Measurements from ENCODE around the gene NAPEPLD. TPM values are rescaled to one million over a fixed set of nuclear protein-coding genes. Genes with fewer than 3 reads are reported as not detected.
A peak's percentile ranks its signal among the peaks of the same experiment; 100 is the strongest.

The NAPEPLD gene
- total RNA-seq, 2 experiments from 2014 or later: 13.5 to 15.4 TPM

DNA sequence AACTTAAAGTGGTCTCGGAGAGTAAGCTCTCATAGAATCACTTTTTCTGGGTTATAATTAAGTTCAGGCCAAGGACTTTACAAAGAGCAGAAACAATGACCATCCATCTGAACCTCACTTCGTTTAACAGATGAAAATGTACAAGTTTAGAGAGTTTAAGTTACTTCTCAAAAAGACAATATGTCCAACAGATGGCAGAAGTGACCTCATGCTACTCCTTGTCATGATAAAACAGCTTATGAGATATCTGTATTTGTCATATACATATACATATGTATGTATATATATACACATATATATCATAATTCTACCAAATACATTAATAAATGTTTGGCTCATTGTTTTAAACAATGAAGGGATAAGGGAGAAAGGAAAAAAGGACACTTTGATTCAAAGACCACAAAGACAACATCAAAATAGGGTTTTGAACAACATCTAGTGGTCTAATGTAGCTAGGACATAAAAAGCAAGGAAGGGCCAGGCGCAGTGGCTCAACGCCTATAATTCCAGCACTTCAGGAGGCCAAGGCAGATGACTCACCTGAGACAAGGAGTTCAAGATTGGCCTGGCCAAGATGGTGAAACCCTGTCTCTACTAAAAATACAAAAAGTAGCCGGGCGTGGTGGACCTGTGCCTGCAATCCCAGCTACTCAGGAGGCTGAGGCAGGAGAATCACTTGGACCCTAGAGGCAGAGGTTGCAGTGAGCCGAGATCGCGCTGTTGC is 17.8 kb downstream of the NAPEPLD start:
- no peaks in the 10 kb centered on the region for H3K4me1 ChIP-seq (ENCODE audit: insufficient read depth, low read length, poor library complexity, severe bottlenecking)
- BruUV-seq (replicated peaks): no TSS peak
- DNase-seq (ENCODE audit: low spot score): no peak
- POLR2A ChIA-PET: interaction anchor here (0.7 to 1.3 kb wide), 3 partner anchors 8 to 11 kb away, joined by 3 to 4 read pairs (median 3); no protein-coding TSS in a partner anchor
- no peak overlapping the region for H3K27ac ChIP-seq (ENCODE audit: low read depth, low read length, poor library complexity, severe bottlenecking)
- H4K20me1 ChIP-seq (ENCODE audit: insufficient read depth, low read length): no peaks in the 10 kb centered on the region
- H3K4me3 ChIP-seq (ENCODE audit: low read depth, low read length, poor library complexity, severe bottlenecking): no peak overlapping the region
- no peak for TF ChIP-seq EZH2phosphoT487 (IDR thresholded peaks at IDR 0.05; ENCODE audit: borderline replicate concordance, low read depth, low read length)
- TF ChIP-seq, protein P1, sequence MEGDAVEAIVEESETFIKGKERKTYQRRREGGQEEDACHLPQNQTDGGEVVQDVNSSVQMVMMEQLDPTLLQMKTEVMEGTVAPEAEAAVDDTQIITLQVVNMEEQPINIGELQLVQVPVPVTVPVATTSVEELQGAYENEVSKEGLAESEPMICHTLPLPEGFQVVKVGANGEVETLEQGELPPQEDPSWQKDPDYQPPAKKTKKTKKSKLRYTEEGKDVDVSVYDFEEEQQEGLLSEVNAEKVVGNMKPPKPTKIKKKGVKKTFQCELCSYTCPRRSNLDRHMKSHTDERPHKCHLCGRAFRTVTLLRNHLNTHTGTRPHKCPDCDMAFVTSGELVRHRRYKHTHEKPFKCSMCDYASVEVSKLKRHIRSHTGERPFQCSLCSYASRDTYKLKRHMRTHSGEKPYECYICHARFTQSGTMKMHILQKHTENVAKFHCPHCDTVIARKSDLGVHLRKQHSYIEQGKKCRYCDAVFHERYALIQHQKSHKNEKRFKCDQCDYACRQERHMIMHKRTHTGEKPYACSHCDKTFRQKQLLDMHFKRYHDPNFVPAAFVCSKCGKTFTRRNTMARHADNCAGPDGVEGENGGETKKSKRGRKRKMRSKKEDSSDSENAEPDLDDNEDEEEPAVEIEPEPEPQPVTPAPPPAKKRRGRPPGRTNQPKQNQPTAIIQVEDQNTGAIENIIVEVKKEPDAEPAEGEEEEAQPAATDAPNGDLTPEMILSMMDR (conservative IDR thresholded peaks at IDR 0.05; ENCODE audit: low read length): no peak
- no peaks in the 10 kb centered on the region for H3K9me2 ChIP-seq (ENCODE audit: insufficient read depth, low read length)
- H3K79me2 ChIP-seq (ENCODE audit: insufficient read depth, low read depth, low read length): no peaks in the 10 kb centered on the region
- H3K36me3 ChIP-seq (ENCODE audit: insufficient read depth, low read length): peaks cover 20% of the 10 kb centered on the region; the same call in 1 of the 2 replicates
- intact Hi-C loops (cut with micrococcal nuclease; ENCODE audit: unreplicated experiment): no loop called here
- CTCF ChIA-PET (ENCODE audit: unreplicated experiment): no interaction called here
- no peaks in the 10 kb centered on the region for H3K9me3 ChIP-seq (ENCODE audit: low read length)
- no peak overlapping the region for H2AFZ ChIP-seq (ENCODE audit: low read length)
- H3K4me2 ChIP-seq (ENCODE audit: low read length): no peak overlapping the region

DNA sequence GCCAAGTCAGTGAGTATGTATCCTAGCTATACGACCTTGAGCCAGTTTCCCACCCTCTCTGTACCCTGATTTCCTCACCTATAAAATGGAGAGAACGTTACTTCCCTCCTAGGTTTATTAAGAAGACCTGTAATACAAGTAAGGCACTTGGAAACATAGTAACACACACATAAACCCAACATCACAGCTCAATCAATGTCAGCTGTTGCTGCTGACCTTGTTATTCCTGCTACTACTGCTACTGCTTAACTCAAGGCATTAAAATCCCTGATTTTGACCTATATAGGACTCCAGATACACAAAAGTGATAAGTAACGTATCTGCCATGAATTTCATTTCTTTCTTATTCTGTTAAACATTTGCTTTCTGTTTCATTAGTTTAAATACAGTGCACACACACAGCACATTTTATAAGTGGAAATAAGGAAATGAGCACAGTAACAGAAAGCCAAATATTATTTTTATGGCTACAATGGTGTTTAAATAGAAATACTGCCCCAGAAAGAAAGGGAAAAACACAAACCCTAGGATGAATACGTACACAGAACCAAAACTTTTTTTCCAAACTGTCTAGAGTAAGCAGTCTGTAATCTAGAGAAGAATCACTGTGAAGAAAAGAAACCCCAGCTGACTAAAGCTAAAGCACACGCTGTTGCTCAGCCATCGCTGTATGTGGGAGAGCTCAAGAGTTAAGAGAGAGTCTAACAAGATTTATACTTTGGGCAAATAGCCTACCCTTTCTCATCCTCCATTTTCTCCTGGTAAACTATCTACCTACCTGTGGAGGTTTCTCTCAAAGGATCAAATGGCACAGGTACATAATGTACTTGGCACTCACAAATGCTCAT is 19.0 kb downstream of the NAPEPLD start:
- intact Hi-C loops (cut with micrococcal nuclease; ENCODE audit: unreplicated experiment): no loop called here
- ChIA-PET CTCF (ENCODE audit: unreplicated experiment) (no interaction called here), POLR2A (interaction anchor here (1.0 to 1.3 kb wide), 3 partner anchors 10 to 16 kb away, joined by 3 to 4 read pairs (median 3); no protein-coding TSS in a partner anchor)
- no TSS peak for BruUV-seq (replicated peaks)
- Histone ChIP-seq H3K4me3 (ENCODE audit: low read depth, low read length, poor library complexity, severe bottlenecking) (no peak overlapping the region), H3K9me3 (ENCODE audit: low read length) (no peaks in the 10 kb centered on the region), H3K36me3 (ENCODE audit: insufficient read depth, low read length) (peaks cover 22% of the 10 kb centered on the region; the same call in 1 of the 2 replicates), H3K79me2 (ENCODE audit: insufficient read depth, low read depth, low read length) (no peaks in the 10 kb centered on the region), H4K20me1 (ENCODE audit: insufficient read depth, low read length) (no peaks in the 10 kb centered on the region), H2AFZ (ENCODE audit: low read length) (no peak overlapping the region), H3K27ac (ENCODE audit: low read depth, low read length, poor library complexity, severe bottlenecking) (no peak overlapping the region), H3K9me2 (ENCODE audit: insufficient read depth, low read length) (no peaks in the 10 kb centered on the region), H3K4me1 (ENCODE audit: insufficient read depth, low read length, poor library complexity, severe bottlenecking) (no peaks in the 10 kb centered on the region), H3K4me2 (ENCODE audit: low read length) (0 out of 2 replicates have a peak overlapping the region, but pooled peaks have one; percentile 6)
- TF ChIP-seq, protein P1 (conservative IDR thresholded peaks at IDR 0.05; ENCODE audit: low read length): no peak
- TF ChIP-seq EZH2phosphoT487 (IDR thresholded peaks at IDR 0.05; ENCODE audit: borderline replicate concordance, low read depth, low read length): no peak
- DNase-seq (ENCODE audit: low spot score): no peak

All from OCI-LY7 (cell line).